GF-D8 (cell line): ENCODE results near the gene CLEC6A.
"Not testable (repeated sequence)": the region's sequence is repeated elsewhere in the genome, so short reads cannot be mapped to it uniquely, and the experiment has no call there.

Experiments
- DNase-seq: peaks from one replicate; lab custom pipeline; 2025; lab: John Stamatoyannopoulos, UW

CLEC6A gene

DNA sequence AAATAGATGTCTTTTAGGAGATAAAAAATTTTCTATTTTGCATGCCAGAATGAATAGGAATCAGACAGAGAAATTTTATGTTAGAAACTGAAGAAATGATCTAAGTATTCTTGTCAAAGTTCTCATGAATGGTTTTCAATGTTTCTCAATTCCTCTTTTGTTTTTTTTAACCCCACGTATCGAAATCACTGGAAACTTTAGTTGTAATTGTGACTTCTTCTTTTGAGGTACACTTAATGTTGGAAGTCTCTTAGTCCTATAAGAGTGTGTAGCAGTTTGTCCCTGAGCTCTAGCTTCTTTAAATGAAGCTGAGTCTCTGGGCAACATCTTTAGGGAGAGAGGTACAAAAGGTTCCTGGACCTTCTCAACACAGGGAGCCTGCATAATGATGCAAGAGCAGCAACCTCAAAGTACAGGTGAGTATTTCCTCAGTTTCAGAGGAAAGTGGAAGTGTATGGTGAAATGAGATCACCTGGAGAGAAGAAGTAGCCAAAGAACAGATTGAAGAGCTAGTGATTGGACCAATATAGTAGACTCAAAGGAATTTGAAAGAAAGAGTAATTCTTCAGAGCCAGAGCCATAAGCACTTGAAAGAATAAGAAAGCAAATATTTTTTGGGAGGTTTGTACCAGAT lies at the start of gene CLEC6A:
Gene CLEC6A (plus strand): TSS at position 236 of the 634 bp plus-strand sequence. CDS start 150 bp downstream, at position 386.
- DNase-seq, result no peak

DNA sequence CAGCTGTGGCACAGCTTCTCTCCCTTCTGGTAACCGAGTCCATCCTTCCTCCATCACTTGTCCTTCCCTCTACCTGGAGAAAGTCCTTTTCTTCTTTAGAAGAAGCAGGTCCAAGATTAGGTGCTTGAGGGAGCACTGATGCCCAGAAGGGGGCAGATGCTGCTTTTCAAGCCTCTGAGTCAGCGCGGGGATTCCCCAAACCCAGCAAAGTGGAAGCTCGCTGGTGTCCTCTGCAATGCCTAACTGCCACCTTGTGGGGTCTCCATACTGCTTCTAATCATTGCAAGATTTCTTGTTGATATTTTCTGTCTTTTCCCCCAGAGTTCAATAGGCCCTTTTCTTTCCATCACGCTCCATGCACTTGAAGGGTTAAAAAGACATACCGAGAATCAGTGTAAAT lies 36.2 kb upstream of the CLEC6A start:
- DNase-seq, result not testable (repeated sequence)

DNA sequence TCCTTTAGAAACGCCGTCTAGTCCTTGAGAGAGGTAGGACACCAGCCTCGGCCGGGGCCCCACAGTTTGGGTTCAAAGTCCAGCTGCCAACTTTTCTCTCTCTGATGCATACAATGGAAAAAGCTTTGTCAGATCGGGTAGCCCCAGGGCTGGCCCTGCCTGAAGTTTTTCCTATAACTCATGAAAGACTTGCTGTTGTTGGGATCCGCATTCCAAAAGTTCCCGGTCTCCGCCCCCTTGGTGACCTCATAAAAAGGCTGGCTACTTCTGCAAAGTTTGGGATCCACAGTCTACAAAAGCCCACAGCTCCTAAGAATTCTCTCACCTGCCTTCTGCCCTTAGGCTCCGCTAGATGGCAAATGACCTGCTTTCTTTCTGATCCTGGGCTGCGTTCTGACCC lies 35.3 kb upstream of the CLEC6A start:
- DNase-seq, result no peak

DNA sequence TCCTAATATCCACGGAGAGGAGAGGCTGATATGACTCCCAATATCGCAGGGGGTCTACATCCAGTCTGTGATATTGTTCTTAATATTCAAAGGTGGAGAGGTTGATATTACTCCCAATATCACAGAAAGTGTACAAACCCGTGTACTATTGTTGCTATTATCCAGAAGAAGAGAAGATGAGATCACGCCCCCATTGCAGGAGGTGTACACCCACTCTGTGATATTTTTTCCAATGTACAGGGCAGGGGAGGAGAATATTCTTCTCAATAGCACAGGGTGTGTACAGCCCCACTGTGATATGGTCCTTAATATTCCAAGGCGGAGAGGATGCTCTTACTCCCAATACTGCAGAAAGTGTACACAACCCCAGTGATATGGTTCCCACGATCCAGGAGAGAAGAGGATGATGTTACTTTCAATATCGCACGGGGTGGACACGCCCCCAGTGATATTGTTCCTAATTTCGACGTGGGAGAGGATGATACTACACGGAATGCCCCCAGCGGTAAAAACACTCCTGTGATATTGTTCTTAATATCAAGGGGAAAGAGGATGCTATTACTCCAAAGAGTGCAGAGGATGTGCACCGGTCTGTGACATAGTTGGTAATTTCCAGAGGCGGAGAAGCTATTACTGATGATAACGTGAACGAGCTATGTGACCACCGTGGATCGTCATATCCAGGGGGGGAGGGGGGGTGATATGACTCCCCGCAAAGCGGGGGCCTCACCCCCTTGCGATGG lies 11.1 kb upstream of the CLEC6A start:
- DNase-seq, result not testable (repeated sequence)

DNA sequence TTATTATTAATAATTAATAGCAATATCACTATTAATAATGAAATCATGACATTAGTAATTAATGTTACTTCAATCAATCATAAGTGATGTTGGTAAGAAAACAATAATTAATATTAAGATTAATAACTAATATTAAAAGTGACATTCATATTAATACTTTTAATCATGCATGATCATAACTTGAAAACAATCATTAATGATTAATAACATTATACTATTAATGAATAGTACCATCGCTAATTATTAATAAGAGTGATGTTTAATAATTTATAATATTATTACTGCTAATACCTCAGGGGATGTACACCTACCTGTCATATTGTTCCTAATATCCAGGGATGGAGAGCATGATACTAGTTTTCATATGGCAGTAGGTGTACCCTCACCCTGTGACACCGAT lies 10.0 kb upstream of the CLEC6A start:
- no peak for DNase-seq

DNA sequence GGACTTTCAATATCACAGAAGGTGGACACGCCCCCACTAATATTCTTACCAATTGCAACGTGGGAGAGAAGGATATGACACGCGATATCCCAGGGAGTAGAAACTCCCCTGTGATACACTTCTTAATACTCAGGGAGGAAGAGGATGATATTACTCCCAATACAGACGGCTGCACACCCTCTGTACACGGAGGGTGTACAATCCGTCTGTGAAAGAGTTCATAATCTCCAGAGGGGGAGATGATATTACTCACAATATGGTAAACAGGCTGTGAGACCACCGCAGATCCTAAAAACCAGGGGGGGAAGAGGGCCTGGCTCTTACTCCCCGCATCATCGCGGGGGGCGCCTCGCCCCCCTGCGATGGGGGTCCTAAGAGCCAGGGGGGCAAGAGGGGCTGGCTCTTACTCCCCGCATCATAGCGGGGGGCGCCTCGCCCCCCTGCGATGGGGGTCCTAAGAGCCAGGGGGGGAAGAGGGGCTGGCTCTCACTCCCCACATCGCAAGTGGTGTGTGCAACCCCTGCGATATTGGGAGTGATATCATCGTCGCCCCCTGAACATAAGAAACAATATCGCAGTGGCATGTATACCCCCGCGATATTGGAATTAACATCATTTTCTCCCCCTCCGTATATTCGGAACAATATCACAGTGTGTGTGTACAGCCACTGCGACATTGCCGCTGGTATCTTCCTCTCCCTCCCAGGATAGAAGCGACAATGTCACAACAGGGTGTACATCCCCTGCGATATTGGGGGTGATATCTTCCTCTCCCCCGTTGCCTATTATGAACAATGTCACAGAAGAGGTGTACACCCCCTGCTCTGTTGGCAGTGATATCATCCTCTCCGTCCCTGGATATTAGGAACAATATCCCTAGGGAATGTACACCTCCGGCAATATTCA lies 8.9 kb upstream of the CLEC6A start:
- no peak for DNase-seq

DNA sequence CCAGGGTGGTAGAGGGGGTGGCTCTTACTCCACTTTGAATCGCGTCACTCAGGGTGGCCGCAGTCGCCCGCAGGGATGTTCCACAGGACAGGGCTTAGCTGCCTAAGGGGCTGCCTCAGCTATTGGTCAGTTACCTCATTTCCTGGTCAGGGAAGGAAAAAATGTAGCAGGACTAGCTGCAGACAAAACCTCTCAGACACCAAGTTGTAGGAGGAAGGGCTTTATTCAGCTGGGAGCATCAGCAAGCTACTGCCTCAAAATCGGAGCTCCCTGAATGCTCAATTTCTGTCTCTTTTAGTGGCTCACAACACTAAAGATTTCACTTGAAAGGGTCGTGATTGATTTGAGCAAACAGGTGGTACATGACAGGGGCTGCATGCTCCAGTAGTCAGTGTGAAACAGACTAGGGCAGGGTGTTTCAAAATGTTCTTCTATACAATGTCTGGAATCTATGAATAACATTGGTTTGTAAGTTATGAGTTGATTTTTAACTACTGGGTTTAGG lies 6.4 kb upstream of the CLEC6A start:
- no peak for DNase-seq

DNA sequence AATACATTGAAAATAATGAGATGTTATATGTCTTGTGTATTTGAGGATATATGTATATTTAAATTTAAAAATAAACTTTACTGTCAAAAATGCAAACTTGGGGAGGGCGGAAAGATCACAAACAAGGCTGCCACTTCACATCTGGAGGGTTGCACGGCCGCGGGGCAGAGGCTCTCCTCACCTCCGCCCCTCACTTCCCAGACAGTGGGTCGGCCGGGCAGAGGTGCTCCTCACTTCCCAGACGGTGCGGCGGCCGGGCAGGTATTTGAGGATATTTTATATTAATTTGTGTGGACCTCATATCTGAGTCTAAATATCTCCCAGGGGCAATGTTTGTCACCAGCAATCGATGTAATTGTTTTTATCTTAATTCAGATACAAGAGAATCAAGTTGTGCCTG lies 3.7 kb upstream of the CLEC6A start:
- no peak for DNase-seq

DNA sequence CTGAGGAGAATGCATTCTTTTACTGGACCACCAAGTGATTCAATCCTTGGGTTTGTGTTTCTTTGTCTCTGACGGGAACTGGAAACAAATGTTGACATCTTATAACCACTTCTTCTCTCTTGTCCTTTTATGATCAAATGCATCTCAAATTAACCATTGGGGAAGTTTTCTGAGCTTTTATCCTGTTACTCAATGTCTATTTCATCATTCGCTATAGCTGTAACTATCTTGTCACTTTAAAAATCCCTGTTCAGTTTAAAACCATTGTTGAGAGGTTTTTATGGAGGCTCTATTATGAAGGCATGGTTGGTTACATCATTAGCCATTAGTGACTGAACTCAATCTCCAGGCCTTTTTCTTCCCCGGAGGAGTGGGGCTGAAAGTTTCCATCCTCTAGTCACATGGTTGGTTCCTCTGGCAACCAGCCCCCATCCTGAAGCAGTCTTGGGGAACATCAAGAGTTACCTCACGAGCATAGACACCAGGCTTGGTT lies 2.7 kb upstream of the CLEC6A start:
- DNase-seq, result no peak

DNA sequence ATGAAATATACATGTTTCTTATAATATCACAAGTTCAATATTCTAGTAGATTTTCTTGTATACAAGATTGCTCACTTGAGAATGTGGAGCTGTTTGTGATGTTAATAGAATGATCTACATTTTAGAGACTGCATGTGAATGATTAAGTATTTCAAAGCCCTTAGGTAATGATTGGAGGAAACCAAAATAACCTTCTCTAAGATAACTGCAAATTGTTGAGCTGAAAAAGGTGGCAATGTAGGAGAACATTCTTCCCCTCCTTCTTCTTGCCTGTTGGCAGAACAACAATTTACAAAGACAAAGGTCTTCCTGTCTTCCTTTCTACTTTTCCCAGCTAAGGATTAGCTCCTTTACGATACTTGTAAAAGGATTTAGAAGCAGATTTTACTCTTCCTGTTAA lies 2.0 kb upstream of the CLEC6A start:
- no peak for DNase-seq

DNA sequence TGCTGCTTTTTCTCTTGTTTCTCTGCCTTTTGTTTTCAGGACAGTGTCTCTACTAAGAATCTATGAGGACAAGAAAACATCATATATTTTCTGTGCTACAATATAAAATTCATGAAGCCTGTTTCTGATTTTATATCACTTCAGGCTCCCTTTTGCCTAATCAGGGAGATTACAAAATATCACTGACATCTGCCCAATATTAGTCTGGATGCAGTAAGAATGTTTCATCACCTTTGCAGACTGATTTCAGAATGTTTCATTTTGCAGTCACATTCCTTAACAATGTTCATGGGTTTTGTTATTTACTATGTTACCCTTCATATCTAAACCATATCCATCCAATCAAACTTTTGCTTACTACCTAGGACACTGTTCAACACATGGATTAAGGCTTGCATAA lies 491 bp upstream of the CLEC6A start:
- DNase-seq, result no peak

DNA sequence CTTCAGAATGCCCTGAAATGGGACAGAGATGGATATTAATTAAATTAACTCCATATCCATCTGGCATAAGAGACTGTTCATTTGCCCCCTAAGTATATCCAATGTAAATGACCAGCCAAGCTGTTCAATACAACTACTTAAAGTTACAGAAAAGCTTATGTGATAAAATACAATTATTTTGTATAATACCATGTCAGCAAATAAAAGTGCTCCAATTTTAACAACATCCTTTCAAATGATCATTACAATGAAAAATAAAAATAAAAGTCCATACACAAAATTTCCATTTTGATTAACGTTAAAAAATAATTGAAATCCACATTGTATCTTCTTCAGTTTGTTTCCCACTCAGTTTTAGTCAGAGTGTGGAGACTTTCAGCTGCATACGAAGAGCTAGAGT lies 5.7 kb downstream of the CLEC6A start:
- no peak for DNase-seq

DNA sequence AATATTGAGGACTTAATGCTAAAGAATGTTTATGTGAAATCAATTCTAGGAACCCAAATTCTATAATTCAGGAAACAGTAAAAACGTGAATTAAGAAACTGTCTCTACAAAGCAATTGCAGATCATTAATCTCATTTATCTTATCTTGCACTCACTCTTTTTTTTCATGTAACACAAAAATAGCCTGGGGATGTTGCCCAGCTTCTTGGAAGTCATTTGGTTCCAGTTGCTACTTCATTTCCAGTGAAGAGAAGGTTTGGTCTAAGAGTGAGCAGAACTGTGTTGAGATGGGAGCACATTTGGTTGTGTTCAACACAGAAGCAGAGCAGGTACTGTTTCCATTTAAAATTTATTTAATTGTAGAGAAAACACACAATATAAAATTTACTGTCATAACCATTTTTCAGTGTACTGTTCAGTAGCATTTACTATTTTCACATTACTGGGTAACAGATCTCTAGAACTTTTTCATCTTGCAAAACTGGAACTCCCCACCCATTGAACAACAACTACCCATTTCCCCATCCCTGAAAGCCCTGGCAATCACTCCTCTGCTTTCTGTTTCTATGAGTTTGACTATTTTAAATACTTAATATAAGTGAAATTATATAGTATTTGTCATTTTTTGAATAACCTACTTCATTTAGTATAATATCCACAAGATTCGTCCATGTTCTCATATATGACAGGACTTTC lies 9.7 kb downstream of the CLEC6A start:
- DNase-seq, result no peak

DNA sequence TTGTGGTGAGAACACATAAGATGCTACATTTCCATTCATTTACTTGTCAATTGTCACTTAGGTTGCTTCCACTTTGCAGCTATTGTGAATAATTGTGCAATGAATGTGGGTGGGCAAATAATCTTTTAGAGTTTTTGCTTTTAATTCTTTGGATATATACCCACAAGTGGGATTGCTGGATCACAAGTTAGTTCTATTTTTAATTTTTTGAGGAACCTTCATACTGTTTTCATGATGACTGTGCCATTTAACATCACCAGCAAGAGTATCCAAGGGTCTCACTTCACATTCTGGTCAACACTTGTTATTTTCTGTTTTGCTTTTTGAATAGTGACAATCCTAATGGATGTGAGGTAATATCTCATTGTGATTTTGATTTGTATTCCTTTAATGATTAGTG lies 10.5 kb downstream of the CLEC6A start:
- no peak for DNase-seq

DNA sequence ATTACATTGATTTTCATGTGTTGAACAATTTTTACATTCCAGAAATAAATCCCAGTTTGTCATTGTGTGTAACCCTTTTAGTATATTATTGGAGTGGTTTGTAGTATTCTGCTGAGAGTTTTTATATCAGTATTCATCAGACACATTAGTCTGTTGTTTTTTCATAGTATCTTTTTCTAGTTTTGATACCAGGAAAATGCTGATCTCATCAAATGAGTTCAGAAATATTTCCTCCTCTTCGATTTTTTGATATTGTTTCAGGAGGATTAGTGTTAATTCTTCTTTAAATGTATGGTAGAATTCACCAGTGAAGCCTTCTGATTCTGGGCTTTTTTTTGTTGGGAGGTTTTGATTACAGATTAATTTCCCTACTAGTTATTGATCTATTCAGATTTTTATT lies 15.3 kb downstream of the CLEC6A start:
- no peak for DNase-seq

DNA sequence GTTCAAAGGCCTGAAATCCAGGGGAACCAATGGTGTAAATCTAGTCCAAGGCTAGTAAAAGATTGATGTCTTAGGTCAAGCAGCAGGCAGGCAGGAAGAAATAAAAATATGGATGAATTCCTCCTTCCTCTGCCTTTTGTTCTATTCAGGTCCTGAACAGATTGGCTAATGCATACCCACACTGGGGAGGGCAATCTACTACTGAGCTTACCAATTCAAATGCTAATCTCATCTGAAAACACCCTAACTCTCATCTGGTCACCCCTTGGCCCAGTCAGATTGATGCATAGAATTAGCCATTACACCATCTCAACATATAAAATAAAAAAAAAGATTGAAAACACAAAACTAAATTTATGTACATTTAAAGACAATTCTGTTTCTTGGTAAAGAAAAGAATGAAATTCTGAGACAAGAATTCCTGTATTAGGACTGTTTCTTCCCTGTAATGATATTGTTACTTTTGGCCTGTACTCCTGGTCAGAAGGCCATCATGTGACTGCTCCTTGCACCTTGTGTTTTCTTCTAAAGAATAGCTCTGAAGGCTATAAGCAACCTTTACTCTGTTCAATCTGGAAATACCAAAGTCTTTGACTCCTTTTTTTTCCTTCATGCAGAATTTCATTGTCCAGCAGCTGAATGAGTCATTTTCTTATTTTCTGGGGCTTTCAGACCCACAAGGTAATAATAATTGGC lies 19.9 kb downstream of the CLEC6A start:
- no peak for DNase-seq

DNA sequence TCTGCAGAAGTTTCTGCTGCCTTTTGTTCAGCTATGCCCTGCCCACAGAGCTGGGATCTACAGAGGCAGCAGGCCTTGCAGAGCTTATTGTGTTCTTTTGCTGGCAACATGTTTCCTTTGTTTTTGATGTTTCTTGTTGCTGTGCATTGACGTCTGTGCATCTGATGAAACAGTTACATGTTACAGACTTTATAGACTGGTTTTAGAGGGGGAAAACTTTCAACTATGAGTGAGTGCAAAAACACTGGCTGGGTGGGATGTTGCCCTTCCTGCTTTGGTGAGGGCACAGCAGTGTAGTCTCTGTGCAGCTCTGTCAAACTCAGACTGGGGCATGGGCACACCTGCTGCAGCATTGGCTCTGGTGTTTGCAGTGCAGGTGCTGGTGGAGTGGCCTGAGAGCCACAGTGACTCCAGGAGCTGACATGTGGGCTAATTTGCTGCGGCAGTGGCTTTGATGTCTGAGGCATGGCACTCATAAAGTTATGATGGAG lies 26.9 kb downstream of the CLEC6A start:
- no peak for DNase-seq

DNA sequence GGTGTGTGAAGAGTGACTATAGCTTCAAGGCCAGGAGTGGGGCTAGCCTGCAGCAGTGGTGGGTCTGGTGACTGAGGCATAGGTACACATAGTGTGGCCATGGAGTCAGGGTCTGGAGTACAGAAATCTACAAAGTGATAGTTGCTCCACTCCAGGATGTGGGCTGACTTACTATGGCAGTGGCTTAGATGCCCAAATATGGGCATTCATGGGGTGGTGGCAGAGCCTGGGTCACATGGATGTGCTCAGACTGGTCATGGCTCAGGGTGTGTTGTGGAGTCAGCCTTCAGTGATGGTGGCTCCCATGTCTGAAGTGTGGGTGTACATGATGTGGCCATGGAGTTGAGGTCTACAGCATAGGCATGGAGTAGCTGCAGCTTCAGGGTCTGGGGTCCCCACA lies 27.3 kb downstream of the CLEC6A start:
- no peak for DNase-seq

DNA sequence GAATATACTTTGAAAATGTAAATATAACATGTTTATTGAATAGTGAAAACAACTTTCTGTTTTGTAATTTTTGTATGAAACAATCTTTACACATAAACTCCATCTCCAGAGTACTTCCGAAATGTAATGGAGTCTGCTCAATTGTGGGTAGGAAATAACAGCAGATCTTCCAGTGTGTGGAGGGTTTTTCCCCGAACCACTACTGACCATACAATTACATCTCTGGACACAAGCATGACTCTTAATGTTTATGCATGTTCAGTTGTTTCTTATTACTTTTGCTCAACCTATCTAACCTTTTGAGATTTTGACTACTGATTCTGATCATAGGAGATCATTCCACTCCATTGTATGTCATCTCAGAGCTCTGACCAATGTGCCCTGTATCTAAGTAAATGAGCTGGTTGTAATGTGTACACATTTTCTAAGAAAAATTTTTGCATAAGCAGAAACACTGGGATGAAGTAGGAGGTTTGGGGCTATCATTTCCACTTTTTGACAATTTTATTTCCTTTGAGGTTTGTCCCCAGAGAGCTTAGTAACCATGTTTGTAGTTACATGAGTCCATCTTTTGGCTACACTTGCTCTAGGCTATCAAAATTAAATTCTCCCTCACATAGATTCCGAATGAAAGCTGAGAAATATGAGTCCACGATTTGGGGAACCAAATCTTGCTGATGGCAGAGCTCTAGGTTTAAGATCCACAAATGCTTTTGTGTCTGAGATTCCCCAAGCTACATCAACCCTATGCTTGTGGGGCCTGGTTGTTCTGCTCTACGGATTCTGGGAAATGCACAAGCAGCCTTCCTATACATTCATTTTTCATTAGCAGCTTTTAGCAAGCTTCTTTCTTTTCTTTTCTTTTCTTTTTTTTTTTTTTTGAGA lies 36.1 kb downstream of the CLEC6A start:
- DNase-seq, result no peak

DNA sequence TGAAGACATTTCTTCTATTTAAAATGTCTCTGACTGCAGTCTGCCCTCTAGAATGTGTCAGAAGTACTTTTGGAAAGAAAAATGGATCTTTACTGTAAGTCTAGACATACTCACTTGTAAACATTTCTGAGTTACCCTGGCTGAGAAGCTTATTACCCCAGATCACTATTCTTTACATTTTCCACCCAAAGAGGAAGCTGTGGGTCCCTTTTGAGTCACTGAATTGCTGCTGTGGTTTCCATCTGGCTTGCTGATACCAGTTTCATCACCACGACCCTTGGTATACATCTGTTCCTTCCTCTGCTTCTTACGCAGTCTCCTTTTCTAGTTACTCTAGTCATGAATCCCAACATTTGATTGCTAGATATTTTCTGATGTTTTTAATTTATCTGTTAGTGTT lies 37.3 kb downstream of the CLEC6A start:
- DNase-seq, result peak; percentile 70
